HG03095 (cell line): ENCODE results near the gene IRF2.

Source experiments
- ATAC-seq: cut with Tn5 transposase; IDR thresholded peaks from one replicate; pipeline ENCODE4 v1.9.1; 2021; ENCODE audit warnings: moderate library complexity; ENCODE audit not compliant: unreplicated experiment

The IRF2 gene

DNA sequence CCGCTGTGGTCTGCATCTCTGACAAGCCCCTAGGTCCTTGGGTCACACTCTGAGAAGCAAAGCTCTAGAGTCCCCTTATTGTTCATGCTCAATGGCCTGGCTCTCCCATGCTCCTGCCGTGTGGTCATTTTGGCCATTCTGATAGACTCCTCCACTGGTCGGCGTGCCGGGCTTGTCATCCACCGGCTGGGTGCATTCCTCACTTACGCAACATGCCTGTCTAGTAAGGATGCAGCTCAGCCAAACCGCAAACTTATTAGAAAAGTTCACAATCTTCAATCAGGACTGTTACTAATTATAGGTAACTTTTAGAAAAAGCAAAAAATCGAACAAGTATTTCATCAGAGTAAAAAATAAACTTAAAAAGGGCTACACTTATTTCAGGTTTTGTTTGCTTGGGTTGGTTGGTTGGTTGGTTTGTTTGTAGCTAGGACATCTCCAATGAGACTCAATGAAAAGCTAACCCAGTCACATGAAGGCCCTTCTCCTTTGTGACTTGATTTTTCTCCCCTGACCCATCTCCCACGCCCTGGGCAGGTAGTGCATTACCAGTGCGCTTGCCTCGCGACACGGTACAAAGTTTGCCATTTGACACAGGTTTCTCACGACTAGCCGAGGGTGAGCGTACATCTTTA, 41.0 kb downstream of the IRF2 start:
- no peak for ATAC-seq

DNA sequence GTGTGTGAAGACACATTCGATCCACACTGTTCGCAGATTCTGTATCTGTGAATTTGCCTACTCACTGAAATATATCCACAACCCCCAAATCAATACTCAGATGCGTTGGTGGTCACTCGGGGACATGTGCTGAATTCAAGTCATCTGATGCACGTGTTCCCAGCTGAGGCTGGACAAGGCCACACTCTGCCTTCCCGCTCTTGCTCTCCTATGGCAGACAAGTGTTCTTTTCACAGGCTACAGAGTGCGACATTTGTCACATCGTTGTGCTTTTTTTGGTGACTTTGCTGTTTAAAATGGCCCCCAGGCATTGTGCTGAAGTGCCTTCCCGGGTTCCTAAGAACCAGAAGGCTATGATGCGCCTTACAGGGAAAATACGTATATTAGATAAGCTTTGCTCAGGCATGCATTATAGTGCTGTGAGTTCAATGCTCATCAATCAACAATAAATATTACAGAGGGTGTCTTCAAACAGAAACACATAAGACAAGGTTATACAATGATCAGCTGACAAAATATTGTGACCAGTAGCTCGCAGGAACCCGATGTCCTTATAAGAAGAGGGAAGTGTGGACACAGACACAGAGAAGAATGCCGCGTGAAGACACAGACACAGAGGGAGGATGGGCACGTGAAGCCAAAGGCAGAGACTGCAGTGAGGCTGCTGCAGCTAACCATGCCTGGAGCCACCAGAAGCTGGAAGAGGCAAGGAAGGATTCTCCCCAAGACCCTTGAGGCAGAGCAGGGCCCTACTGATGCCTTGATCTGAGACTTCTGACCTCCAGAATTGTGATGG, 42.0 kb downstream of the IRF2 start:
- no peak for ATAC-seq

DNA sequence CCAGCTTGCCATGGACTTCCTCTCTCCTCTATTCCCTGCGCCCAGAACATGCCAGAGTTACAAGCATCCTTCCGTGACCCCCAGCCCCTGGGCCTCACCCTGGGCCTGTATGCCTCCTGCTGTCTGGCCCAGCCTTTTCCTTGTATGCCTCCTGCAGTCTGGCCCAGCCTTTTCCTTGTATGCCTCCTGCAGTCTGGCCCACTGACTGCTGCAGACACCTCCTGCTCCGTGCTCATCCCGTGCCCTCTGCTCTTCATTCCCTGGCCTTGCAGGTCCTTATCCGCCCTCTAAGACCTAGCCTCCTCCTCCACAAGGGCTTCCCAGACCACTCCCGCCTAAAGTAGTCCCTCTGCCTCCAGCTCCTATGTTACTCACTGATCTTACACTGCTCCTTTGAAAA, 44.2 kb downstream of the IRF2 start:
- no peak for ATAC-seq

DNA sequence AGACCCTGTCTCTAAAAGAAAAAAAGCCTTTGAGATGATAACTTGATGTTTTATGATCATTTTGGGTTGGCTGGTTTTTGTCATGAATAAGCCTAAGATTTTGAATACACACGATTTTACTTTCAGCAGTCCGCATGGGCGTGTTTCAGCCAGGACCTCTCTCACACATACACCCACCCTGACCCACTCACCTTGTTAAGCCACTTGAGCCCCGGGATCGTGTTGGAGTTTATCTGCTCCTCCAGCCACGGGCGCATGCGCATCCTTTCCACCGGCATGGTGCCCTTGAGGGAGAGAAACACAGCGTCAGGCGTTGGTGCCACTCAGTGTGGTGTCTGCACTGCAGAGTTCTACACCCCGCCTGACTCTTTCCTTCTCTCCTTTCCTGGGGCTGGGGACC, 45.6 kb downstream of the IRF2 start:
- no peak for ATAC-seq

DNA sequence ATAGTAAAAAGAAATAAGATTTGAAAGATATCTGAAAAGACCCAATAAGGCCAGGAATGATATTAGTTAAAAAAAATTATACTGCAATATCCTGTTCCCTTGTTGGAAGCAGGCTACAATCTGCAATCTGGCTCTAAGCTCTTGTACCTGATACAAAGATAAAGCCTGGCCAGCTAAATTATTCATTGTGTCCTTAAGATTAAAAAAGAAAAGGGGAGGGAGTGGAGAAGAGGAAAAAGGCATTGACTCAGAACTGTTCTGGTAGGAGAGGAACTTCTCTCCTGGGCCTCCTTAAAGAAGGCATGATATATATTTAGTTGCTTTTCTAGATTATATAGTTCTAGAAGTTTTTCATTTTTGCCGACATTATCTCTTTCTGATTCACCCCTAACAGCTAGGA, 46.7 kb downstream of the IRF2 start:
- ATAC-seq = no peak

DNA sequence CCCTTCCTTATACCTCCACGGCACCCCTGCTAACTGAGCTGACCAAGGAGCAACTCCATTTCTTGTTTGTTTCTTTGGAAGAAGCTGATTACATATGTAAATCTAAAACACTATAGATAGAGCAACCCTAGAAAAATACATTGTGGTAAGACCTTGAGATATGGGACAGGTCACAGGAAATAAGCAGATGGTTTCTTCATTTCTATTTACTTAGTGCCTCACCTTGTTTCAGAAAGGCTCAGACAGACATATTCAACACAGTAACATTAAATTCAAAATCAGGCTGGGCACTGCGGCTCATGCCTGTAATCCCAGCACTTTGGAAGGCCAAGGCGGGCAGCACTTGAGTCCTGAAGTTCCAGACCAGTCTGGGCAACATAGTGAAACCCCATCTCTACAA, 47.3 kb downstream of the IRF2 start:
- no peak for ATAC-seq

DNA sequence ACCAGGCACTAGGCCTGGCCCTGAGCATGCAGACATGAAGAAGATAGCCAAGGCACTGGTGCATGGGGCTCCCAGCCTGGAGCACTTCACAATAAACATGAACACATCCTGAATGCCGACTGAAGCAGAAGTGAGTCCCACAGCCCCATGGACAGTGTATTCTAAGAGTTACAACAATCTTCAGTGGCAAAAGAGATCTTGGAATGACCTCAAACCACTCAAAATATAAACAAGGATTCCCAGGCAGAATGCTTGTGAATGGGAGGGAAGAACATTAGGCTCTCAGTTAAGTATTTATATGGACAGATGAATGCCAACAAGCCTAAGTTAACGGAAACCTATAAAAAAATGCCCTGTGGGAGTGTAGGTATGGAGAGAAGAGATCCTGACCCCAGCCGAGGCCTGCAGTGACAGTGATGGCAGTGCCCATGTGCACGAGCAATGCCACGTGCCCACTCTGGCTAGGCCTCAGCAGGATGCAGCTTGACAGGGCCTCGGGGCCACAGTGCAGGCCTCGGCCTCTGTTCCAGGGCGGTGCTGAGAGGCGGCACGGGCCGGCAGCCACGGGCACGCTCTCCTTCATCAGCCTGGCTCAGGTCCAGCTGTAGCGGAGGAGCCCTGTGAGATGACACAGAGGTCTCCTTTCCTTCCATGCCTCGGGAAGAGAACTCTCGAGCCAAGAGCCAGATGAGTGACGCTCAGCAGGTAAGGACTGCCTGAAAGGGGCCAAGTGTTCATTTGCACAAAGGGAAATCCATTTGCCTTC, 49.2 kb downstream of the IRF2 start:
- no peak for ATAC-seq

DNA sequence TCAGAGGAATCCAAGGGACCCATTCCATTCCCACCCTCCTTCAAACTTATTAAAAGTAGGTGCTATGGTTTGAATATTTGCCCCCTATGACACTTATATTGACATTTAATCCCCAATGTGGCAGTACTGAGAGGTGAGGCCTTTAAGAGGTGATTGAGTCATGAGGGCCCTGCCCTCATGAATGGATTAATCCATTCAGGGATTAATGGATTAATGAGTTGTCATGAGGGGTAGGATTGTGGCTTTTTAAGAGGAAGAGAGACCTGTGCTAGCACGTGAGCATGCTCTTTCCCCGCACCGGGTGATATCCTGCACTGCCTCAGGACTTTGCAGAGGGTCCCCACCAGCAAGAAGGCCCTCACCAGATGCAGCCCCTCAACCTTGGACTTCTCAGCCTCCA, 50.1 kb downstream of the IRF2 start:
- ATAC-seq = no peak

DNA sequence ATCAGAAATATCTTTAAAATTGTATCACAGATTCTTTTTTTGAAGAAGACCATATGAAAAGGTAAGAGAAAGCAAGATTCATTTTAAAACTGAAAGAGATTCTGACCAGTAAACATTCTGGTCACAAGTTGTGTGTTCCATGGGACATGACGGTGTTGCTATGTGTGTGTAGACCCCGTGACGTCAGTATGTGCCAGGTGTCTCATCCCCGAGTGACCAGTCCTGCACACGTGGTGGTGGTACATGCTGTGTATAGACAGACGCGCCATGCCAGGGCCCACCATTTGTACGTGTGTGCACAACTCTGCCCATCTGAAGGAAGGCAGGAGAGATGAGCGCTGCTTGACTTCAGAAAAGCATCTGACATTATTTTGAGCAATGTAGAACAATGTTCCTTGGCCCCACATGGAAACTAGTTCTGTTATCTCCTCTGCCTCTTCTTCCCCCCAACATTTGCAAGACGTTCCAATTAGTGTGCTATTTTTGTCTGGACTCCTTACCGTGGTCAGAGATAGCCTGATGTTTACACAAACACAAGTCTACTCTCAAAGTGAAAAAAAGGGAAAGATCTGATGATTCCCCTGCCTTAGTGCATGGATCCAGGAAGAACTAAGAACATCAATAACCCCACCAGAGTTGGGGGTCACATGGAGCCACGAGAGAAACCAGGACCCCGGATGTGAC, 51.2 kb downstream of the IRF2 start:
- ATAC-seq = no peak

DNA sequence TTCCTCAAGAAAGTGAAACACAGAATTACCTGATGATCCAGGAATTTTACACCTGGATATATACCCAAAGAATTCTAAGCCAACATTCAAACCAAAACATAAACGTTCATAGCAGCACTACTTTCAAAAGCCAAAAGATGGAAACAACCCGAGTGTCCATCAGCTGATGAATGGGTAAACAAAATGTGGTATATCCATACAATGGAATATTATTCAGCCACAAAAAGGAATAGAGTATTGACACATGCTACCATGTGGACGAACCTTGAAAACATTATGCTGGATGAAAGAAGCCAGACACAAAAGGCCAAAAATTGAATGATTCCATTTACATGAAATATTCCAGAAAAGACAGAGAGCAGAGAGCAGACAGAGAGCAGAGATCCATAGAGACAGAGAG, 52.0 kb downstream of the IRF2 start:
- ATAC-seq = no peak

DNA sequence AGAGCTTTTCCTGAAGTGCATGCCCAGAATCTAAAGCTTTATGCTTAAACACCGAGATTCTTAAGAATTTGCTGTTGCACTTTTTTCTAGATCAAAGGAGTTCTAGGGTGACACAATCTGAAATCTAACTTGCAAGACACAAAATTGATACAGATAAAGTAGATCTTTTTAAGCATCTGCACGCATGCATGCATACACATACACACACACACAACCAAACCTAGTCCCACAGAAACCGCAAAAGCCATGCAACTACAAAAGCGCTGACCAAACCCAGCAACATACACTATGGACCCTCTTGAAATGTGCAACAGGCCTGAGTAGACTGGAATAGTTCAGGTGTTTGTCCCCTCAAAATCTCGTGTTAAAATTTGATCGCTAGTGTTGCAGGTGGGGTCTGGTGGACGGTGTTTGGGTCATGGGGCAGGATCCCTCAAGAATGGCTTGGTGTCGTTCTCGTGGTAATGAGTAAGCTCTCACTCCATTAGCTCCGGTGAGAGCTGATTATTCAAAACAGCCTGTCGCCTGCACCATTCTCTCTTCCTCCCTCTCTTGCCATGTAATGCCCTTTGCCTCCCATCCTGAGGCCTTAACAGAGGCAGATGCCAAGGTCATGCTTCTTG, 52.7 kb downstream of the IRF2 start:
- ATAC-seq = no peak

DNA sequence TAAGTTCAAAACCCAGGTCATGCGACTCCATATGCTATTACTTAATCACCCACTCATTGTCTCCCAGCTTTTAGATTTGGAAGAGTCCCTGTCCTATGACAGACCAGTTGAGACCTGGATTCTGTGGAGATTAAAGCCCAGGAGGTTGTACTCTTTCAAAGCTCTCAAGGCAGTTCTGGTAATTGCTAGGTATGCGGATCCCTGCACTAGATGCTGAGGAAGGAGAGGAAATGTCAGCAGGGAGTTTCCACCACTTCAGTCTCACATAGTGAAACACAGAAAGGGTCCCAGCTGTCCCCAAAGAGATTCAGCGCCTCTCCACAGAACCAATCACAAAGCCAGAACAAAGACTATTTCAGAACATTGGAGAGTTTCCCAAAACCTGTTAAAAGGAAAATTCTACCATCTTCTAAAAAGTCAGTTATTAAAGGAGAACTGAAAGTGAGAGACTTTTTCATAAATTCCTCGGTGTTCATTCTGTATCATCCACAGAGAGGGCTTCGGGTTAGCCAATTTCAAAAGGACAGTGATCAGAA, 53.4 kb downstream of the IRF2 start:
- ATAC-seq = peak; percentile 46

DNA sequence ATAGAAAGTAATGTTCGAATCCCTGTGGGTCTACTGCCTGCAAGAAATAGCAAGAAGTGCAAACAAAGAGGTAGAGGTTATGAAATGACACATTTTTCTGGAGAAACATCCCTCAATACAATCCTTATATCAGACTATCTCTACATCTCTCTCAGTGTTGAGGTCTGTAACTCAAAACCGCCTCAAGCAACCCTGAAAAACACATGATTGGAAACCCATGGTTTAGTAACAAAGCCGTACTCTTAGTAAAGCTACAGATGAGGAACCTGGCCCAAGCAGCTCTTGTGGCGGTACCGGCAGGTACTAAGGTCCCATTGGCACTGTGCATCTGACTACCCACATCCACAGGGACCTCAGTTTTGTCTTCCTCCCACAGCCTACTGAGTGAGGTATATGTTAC, 53.9 kb downstream of the IRF2 start:
- no peak for ATAC-seq

DNA sequence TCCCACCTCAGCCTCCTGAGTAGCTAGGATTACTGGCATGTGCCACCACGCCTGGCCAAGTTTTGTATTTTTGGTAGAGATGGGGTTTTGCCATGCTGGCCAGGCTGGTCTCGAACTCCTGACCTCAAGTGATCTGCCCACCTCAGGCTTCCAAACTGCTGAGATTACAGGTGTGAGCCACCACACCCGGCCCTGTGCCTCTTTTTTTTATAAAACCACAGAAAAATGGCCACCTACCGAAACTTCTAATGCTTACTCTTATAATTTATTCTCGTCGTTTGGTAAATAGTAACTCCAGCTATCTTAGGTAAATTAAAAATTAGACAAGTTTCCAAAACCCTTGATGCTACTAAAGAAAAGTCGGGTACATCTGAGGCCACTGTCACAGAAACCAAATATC, 54.4 kb downstream of the IRF2 start:
- ATAC-seq = no peak

DNA sequence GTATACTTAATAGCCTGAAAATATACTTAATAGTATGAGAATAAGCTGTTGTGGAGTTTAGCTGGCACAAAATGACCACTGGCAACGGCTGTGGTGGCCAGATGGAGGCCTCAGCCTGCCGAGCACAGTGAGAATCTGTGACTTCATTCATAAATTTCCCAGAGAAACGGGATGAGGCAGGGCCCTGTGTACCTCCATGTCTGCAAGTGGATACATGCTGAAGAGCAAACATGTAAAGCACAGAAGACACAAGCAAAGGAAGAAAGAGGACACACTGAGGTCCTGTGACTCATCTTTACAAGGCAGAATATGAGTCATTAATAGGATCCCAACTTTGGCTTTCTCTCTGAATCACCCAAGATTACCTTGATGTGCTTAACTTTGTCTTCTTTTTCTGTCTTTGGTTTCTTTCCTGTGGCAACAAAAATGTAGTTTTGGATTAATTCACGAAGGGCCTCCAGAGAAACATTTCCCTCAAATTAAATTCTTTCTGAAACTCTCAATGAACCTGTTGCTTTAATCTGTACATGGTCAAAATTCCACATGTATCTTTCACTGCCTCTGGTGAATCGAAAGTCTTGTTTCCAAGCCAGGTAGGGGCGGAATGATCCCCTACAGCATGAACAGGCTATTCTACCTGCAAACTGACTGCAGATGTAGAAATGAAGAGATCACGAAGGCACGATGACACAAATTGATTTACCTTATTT, 56.4 kb downstream of the IRF2 start:
- peak; percentile 45 for ATAC-seq

DNA sequence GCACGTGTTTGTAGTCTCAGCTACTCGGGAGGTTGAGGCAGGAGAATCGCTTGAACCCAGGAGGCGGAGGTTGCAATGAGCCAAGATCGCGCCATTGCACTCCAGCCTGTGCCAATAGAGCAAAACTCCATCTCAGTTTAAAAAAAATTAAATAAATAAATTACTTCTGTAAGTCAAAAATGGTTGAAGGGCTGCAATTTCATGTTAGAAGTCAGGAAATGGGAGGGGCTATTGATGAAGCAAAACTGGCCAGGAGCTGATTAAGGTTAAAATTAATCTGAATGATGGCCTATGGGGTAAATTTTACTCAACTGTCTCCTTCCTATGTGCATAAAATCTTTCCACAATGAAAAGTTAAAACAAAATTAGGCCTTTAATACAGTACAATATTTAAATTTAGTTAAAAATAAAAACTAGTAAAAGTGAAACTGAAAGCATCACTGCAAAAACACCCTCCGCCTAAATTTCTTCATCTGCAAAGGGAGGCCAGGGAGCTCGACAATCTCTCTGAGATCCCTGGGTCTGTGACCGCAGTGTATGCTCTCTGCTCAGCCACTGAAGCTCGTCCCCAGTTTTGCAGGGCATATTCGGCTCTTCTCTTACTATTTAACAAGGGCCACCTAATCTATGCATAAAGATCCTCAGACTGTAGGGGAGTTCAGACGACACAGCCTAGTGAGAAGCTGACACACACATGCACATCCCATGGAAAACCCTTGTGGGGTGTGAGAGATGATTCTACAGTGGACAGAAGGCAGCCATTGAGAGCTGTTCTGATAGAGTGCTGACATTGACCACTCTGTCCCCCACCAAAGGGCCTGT, 57.2 kb downstream of the IRF2 start:
- peak; percentile 44 for ATAC-seq

DNA sequence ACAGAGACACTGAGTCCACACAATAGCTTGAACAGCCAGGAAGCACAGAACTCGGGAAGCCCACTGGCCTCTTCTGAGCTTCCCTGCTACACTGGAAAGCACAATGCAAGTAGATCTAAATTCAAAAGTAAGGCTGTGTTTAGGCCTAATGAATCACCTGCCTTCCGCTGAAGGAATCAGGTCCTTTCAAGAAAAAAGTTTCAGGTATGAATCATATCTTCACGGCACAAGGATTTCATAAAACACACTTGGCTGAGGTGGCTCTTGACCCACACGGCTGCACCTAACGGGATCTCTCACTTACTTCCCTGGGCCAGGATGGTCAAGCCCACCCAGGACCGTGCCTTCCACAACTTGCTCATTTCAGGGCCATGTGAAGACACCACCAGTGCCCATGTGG, 59.3 kb downstream of the IRF2 start:
- ATAC-seq = no peak

DNA sequence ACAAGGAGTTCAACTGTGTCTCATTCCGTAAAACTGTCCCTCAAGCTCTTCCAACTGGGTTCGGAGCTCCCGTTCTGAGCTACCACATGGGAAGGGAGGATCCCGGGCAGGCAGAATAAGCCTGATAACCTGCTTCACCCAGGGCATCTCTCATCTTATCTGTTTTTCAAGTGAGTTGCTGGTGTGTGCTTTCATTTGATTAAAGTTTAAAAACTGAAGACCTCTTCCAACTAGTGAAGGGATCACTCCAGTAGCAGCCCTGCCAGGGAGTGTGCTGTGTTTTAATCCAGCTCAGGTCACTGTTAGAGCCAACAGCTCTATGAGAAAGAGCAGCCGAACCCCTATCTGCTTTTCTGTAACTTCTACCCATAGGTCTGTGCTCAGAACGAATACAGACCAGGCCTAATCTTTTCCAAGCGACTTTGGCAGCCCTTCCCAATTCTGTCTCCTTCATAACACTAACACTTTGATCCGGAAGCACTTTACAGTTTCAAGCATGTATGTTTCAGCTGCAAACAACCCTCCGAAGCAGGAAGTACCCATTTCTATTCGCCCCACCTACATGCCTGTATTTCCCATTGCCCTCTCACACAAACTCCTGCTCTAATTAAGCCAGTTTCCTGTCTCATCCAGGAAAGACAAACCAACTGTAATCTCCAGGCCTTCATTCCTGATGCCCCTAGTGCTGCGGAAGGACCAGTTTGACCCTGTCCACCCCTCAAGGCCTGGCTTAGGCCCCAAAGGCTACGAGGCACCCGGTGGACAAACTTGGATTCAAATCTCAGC, 60.9 kb downstream of the IRF2 start:
- ATAC-seq = no peak
